CD14-positive monocyte (primary cell): Measurements from ENCODE around the gene BMPR1B. TPM values are rescaled to one million over a fixed set of nuclear protein-coding genes. Genes with fewer than 3 reads are reported as not detected.

Experiments
- DNase-seq, 3 donors: peaks; one replicate each; pipeline ENCODE4 v3.0.0-alpha.2; 2011 to 2022
- H2AFZ ChIP-seq: 2 replicates; pipeline ENCODE4 v1.6.0; 2012; ENCODE audit warnings: mild to moderate bottlenecking, low read depth, low read length, inconsistent platforms; ENCODE audit not compliant: insufficient read depth, poor library complexity, severe bottlenecking
- H3K27ac ChIP-seq, 2 donors: 1 replicate in 1 of 2; 2 replicates in 1 of 2; pipeline ENCODE4 v1.5.1; 2012 to 2013; ENCODE audit warnings: low read length in 2 of 2, control low read depth in 1 of 2, inconsistent platforms in 1 of 2, low read depth in 1 of 2, mild to moderate bottlenecking in 1 of 2
- H3K27me3 ChIP-seq, 2 donors: one replicate each; pipeline versions ENCODE4 v1.6.0 to v1.6.1; 2011 to 2013; ENCODE audit warnings: low read length in 2 of 2; ENCODE audit not compliant: control insufficient read depth in 2 of 2, insufficient read depth in 2 of 2
- H3K36me3 ChIP-seq, 2 donors: replicated peaks in 1 of 2; 1 replicate in 1 of 2; 2 replicates in 1 of 2; pipeline versions ENCODE4 v1.5.1 to v1.6.1; 2012 to 2013; ENCODE audit warnings: low read length in 2 of 2, control low read depth in 1 of 2, inconsistent platforms in 1 of 2, mild to moderate bottlenecking in 1 of 2; ENCODE audit not compliant: insufficient read depth in 2 of 2, control insufficient read depth in 1 of 2
- H3K4me1 ChIP-seq, 2 donors: 1 replicate in 1 of 2; 2 replicates in 1 of 2; pipeline versions ENCODE4 v1.5.1 to v1.6.1; 2012 to 2013; ENCODE audit warnings: low read length in 2 of 2, control low read depth in 1 of 2, inconsistent platforms in 1 of 2, mild to moderate bottlenecking in 1 of 2, moderate library complexity in 1 of 2; ENCODE audit not compliant: insufficient read depth in 2 of 2, control insufficient read depth in 1 of 2
- H3K4me2 ChIP-seq: replicated peaks from 2 replicates; pipeline ENCODE3; 2012; ENCODE audit warnings: low read length, moderate library complexity, mild to moderate bottlenecking; ENCODE audit not compliant: poor library complexity, severe bottlenecking; ENCODE audit errors: extremely low read depth
- H3K4me3 ChIP-seq, 3 experiments: fragments of 200-600 bp in 1 of 3; sonication (generic) in 1 of 3; replicated peaks in 1 of 3; 1 replicate in 2 of 3; 2 replicates in 1 of 3; pipeline ENCODE4 v1.5.1; 2011 to 2013; ENCODE audit warnings: low read length in 3 of 3, mild to moderate bottlenecking in 3 of 3, control low read depth in 2 of 3, low read depth in 2 of 3, inconsistent platforms in 1 of 3, moderate library complexity in 1 of 3
- H3K79me2 ChIP-seq: 2 replicates; pipeline ENCODE4 v1.6.0; 2012; ENCODE audit warnings: mild to moderate bottlenecking, control low read depth, inconsistent platforms, low read length, moderate library complexity; ENCODE audit not compliant: insufficient read depth
- H3K9ac ChIP-seq: 2 replicates; pipeline ENCODE4 v1.6.0; 2017; ENCODE audit warnings: low read length, mild to moderate bottlenecking; ENCODE audit not compliant: insufficient read depth, poor library complexity, severe bottlenecking
- H3K9me3 ChIP-seq, 2 donors: replicated peaks in 1 of 2; 1 replicate in 1 of 2; 2 replicates in 1 of 2; pipeline versions ENCODE4 v1.5.1 to v1.6.1; 2012 to 2013; ENCODE audit warnings: low read length in 2 of 2, control low read depth in 1 of 2; ENCODE audit not compliant: control insufficient read depth in 1 of 2, insufficient read depth in 1 of 2
- H4K20me1 ChIP-seq: 2 replicates; pipeline ENCODE4 v1.6.0; 2012; ENCODE audit warnings: mild to moderate bottlenecking, low read length, control low read depth, moderate library complexity; ENCODE audit not compliant: insufficient read depth
- H3K27ac Mint-ChIP-seq, 7 donors: one replicate each; pipeline ENCODE4 v1.8.0; 2020; ENCODE audit warnings: mild to moderate bottlenecking in 7 of 7, mixed read lengths in 7 of 7, moderate library complexity in 6 of 7, inconsistent platforms in 2 of 7
- H3K27me3 Mint-ChIP-seq, 3 donors: one replicate each; pipeline ENCODE4 v1.8.0; 2021 to 2022; ENCODE audit warnings: low read depth in 3 of 3, mild to moderate bottlenecking in 3 of 3, mixed read lengths in 3 of 3, moderate library complexity in 3 of 3, inconsistent platforms in 1 of 3
- H3K36me3 Mint-ChIP-seq, 2 donors: one replicate each; pipeline ENCODE4 v1.8.0; 2020; ENCODE audit warnings: mixed read lengths in 2 of 2, inconsistent platforms in 1 of 2, mild to moderate bottlenecking in 1 of 2
- H3K4me1 Mint-ChIP-seq: one replicate; pipeline ENCODE4 v1.8.0; 2020; ENCODE audit warnings: mild to moderate bottlenecking, mixed read lengths
- H3K4me3 Mint-ChIP-seq, 2 donors: one replicate each; pipeline ENCODE4 v1.8.0; 2020; ENCODE audit warnings: mild to moderate bottlenecking in 2 of 2, mixed read lengths in 2 of 2, moderate library complexity in 1 of 2
- H3K9me3 Mint-ChIP-seq, 7 donors: one replicate each; pipeline ENCODE4 v1.8.0; 2020 to 2022; ENCODE audit warnings: mixed read lengths in 7 of 7, mild to moderate bottlenecking in 6 of 7, moderate library complexity in 6 of 7, inconsistent platforms in 2 of 7
- CTCF ChIP-seq: fragments of 200-600 bp; IDR thresholded peaks from one replicate; pipeline ENCODE4 v1.8.0; 2022; ENCODE audit warnings: antibody characterized with exemption, mild to moderate bottlenecking
- WGBS: methylation state at CpG from one replicate; pipeline ENCODE4 v1.1.5; 2013; ENCODE audit warnings: missing lambda C conversion rate; ENCODE audit not compliant: insufficient coverage; 5-methylcytosine and 5-hydroxymethylcytosine counted together
- intact Hi-C, 2 donors: fragments of 100-400 bp; cut with micrococcal nuclease; formaldehyde crosslinking; loops; one replicate each; pipeline versions ENCODE4 v1.15.0 to v1.15.1; 2023
- polyA plus RNA-seq, 3 donors: library from polyadenylated mRNA; depleted of rRNA in 1 of 3; unstranded in 2 of 3; stranded (reverse) in 1 of 3; fragments of 300-500 nt in 2 of 3; fragments of >200 nt in 1 of 3; fragmentation: Illumina TruSeq in 2 of 3; gene quantifications; 1 replicate in 2 of 3; 2 replicates in 1 of 3; pipeline ENCODE4 v1.2.3, GENCODE V29; 2012 to 2021

Gene BMPR1B
- polyA plus RNA-seq, 3 donors: not detected

- Histone ChIP-seq H3K4me2 (no peak overlapping the region), H4K20me1 (no peaks in the 10 kb centered on the region), H3K36me3 (no peaks in the 10 kb centered on the region), H3K4me3 (no peak overlapping the region), H2AFZ (no peak overlapping the region), H3K9me3 (no peaks in the 10 kb centered on the region), H3K79me2 (no peaks in the 10 kb centered on the region), H3K9ac (no peak overlapping the region), H3K27ac (no peak overlapping the region), H3K27me3 (no peaks in the 10 kb centered on the region), H3K4me1 (no peaks in the 10 kb centered on the region)
- intact Hi-C loops: no loop called here
- WGBS: no CpG with 5 or more reads among the region's 2 CpGs
- peaks cover 0 to 3% (median 2%) of the 10 kb centered on the region in 7 donors for H3K9me3 Mint-ChIP-seq
- peaks cover 0 to 3% (median 1%) of the 10 kb centered on the region in 3 donors for H3K27me3 Mint-ChIP-seq
- DNase-seq: no peak
- H3K4me1 Mint-ChIP-seq: no peaks in the 10 kb centered on the region
- no peak overlapping the region for H3K4me3 Mint-ChIP-seq
- no peak for TF ChIP-seq CTCF
- H3K27ac Mint-ChIP-seq: no peak overlapping the region
- no peaks in the 10 kb centered on the region for H3K36me3 Mint-ChIP-seq
Measured at GRCh38 chr4:94721310-94721709, 36.4 kb upstream of the BMPR1B start.

DNA sequence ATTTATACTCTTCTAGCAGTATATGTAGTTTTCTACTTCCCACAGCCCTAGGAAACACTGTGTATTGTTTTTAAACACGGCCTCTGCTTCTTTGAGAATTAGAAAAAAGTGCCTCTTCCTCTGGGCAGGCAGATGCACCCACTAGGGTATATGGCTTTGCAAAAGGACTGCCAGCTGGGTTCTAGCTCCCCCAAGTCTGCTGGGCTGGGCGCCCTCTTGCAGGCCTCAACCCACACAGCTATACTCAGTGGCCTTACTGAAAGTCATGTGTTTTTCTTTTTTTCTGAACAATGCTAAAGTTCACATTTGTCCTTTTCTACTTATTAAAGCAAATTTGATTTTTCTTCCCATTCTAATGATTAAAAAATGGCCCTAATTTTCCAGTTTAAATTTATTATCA, 35.5 kb upstream of the BMPR1B start:
- no peak overlapping the region for H2AFZ ChIP-seq
- no peak overlapping the region for H3K27ac Mint-ChIP-seq
- H3K27me3 ChIP-seq: no peaks in the 10 kb centered on the region
- no peak for TF ChIP-seq CTCF
- H3K27me3 Mint-ChIP-seq: peaks cover 0 to 4% (median 1%) of the 10 kb centered on the region in 3 donors
- intact Hi-C loops: no loop called here
- H3K9me3 ChIP-seq: no peaks in the 10 kb centered on the region
- DNase-seq: no peak
- no peak overlapping the region for H3K9ac ChIP-seq
- peaks cover 0 to 3% (median 2%) of the 10 kb centered on the region in 7 donors for H3K9me3 Mint-ChIP-seq
- no peaks in the 10 kb centered on the region for H4K20me1 ChIP-seq
- H3K36me3 Mint-ChIP-seq: no peaks in the 10 kb centered on the region
- H3K4me3 ChIP-seq: no peak overlapping the region
- H3K79me2 ChIP-seq: no peaks in the 10 kb centered on the region
- H3K27ac ChIP-seq: no peak overlapping the region
- no peak overlapping the region for H3K4me2 ChIP-seq
- H3K4me1 ChIP-seq: no peaks in the 10 kb centered on the region
- H3K4me1 Mint-ChIP-seq: no peaks in the 10 kb centered on the region
- no peak overlapping the region for H3K4me3 Mint-ChIP-seq
- no CpG with 5 or more reads among the region's 2 CpGs for WGBS
- no peaks in the 10 kb centered on the region for H3K36me3 ChIP-seq
